Lower leg skin (tissue), 3 donors: ENCODE results near the gene DBX1.

ENCODE experiments used
- CTCF ChIP-seq, 3 donors: fragments of 450-650 bp; IDR thresholded peaks; one replicate each; pipeline ENCODE4 v1.5.1; 2016; ENCODE audit warnings: antibody characterized with exemption in 3 of 3, mild to moderate bottlenecking in 3 of 3, moderate library complexity in 2 of 3
- POLR2A ChIP-seq, 2 donors: fragments of 450-650 bp; IDR thresholded peaks; one replicate each; pipeline ENCODE4 v1.6.1; 2016 to 2017; ENCODE audit warnings: antibody characterized with exemption in 2 of 2, mild to moderate bottlenecking in 1 of 2, moderate library complexity in 1 of 2

- TF ChIP-seq CTCF (IDR thresholded peaks at IDR 0.05) (no peak), POLR2A (IDR thresholded peaks at IDR 0.05) (no peak)
Measured at GRCh38 chr11:20178976-20179375, 18.7 kb upstream of the DBX1 start.
